Measurements from ENCODE around the gene REP15. TPM values are rescaled to one million over a fixed set of nuclear protein-coding genes. Genes with fewer than 3 reads are reported as not detected.
"Not testable (repeated sequence)": the region's sequence is repeated elsewhere in the genome, so short reads cannot be mapped to it uniquely, and the experiment has no call there.

REP15 gene
- total and polyA plus RNA-seq, 4 donors: 0.63 to 2.1 (median 1.7) TPM

DNA sequence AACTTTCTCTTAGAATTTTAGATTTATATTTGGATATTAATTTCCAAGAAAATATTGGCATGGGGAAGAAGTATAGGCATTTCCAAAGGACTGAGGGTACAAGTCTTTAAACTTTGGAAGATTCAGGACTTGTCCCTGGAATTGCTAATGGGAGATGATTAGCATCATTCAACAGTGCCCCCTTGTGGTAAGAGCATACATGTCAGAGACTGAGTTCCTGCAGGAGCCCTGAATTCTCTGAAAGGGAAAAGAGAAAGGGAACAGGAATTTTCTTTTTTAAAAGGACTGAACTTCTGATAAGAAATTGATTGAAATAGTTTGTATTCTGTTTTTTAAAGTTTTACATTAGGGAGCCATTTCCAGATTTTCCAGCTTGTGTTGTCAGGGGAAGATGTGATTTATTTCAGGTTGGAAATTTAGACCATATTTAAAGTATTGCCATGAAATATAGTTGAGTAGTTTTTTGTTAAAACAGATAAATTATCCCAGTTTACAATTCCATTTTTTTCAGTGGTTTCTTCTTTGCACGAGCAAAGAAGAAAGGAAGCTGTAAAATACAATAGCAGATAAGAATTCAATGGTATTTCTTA is 44.0 kb upstream of the REP15 start:
- Histone ChIP-seq H3K4me3 (no peak overlapping the region), H3K27me3 (ENCODE audit: control insufficient read depth in 3 of 3, insufficient read depth in 3 of 3, low read length in 2 of 3) (no peaks in the 10 kb centered on the region), H3K27ac (ENCODE audit: low read depth in 1 of 2, low read length in 1 of 2) (no peak overlapping the region), H3K4me1 (ENCODE audit: control insufficient read depth in 5 of 5, insufficient read depth in 5 of 5, low read length in 5 of 5) (no peaks in the 10 kb centered on the region), H3K36me3 (ENCODE audit: control insufficient read depth in 4 of 4, insufficient read depth in 4 of 4, low read length in 4 of 4) (peaks cover 0 to 24% (median 11%) of the 10 kb centered on the region in 4 donors), H3K9ac (ENCODE audit: insufficient read depth in 1 of 2, low read length in 2 of 2) (no peak overlapping the region), H3K9me3 (ENCODE audit: control insufficient read depth in 4 of 4, insufficient read depth in 3 of 4, low read length in 3 of 4) (no peaks in the 10 kb centered on the region)
- WGBS, 2 donors: 37 to 68% methylated on average over 1 of the region's 1 CpG
- peak; percentile 68 to 92 (median 90) for DNase-seq
- TF ChIP-seq, protein P1, sequence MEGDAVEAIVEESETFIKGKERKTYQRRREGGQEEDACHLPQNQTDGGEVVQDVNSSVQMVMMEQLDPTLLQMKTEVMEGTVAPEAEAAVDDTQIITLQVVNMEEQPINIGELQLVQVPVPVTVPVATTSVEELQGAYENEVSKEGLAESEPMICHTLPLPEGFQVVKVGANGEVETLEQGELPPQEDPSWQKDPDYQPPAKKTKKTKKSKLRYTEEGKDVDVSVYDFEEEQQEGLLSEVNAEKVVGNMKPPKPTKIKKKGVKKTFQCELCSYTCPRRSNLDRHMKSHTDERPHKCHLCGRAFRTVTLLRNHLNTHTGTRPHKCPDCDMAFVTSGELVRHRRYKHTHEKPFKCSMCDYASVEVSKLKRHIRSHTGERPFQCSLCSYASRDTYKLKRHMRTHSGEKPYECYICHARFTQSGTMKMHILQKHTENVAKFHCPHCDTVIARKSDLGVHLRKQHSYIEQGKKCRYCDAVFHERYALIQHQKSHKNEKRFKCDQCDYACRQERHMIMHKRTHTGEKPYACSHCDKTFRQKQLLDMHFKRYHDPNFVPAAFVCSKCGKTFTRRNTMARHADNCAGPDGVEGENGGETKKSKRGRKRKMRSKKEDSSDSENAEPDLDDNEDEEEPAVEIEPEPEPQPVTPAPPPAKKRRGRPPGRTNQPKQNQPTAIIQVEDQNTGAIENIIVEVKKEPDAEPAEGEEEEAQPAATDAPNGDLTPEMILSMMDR (IDR thresholded peaks at IDR 0.05; ENCODE audit: control extremely low read depth, extremely low read depth): peak; percentile 77
- peak; percentile 86 for ATAC-seq (ENCODE audit: insufficient read depth, low FRiP score)

DNA sequence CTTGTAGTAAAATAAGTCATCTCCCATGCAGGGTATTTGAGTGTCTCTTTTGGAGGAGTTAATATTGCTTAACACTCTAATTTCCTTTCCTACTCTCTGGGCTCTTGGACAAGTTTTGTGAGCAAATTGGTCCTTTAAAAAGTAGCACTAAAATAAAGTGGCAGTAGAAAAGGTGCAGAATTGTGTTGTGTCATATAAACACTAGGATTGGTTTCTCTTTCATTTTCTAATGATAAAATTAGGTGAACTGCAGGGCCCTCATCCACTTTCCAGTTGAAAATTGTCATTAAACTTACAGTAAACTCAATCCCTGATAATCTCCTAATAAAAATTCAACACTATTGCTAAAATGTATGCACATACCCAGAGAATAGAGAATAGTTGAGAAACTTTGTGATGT is 42.6 kb upstream of the REP15 start:
- no peak overlapping the region for H3K27ac ChIP-seq (ENCODE audit: low read depth in 1 of 2, low read length in 1 of 2)
- H3K4me1 ChIP-seq (ENCODE audit: control insufficient read depth in 5 of 5, insufficient read depth in 5 of 5, low read length in 5 of 5): no peaks in the 10 kb centered on the region
- no peak overlapping the region for H3K9ac ChIP-seq (ENCODE audit: insufficient read depth in 1 of 2, low read length in 2 of 2)
- DNase-seq (no peak), ATAC-seq (ENCODE audit: insufficient read depth, low FRiP score) (no peak)
- H3K9me3 ChIP-seq (ENCODE audit: control insufficient read depth in 4 of 4, insufficient read depth in 3 of 4, low read length in 3 of 4): no peaks in the 10 kb centered on the region
- H3K36me3 ChIP-seq (ENCODE audit: control insufficient read depth in 4 of 4, insufficient read depth in 4 of 4, low read length in 4 of 4): peaks cover 2 to 24% (median 14%) of the 10 kb centered on the region in 4 donors
- H3K4me3 ChIP-seq: no peak overlapping the region
- no peaks in the 10 kb centered on the region for H3K27me3 ChIP-seq (ENCODE audit: control insufficient read depth in 3 of 3, insufficient read depth in 3 of 3, low read length in 2 of 3)
- TF ChIP-seq, protein P1 (IDR thresholded peaks at IDR 0.05; ENCODE audit: control extremely low read depth, extremely low read depth): no peak

DNA sequence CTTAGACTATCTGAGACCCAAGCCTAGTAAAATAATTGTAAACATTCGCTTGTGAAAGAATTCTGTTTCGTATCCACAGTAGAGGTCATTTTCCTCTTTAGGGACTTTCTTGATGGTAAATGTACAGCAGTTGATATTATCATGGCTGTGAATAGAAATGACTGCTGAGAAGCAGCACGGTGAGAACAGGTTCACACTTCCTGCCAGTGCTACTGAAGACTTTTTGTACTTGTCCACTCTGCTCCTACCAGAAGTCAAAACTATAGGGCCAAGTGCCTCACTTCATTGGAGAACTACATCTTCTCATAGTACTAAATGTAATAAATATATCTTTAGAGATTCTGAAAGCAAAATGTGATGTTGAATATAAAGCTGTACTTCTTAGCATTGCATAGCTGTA is 40.8 kb upstream of the REP15 start:
- ATAC-seq (ENCODE audit: insufficient read depth, low FRiP score); DNase-seq; H3K27me3 ChIP-seq (ENCODE audit: control insufficient read depth in 3 of 3, insufficient read depth in 3 of 3, low read length in 2 of 3); H3K4me3 ChIP-seq; H3K9ac ChIP-seq (ENCODE audit: insufficient read depth in 1 of 2, low read length in 2 of 2); H3K4me1 ChIP-seq (ENCODE audit: control insufficient read depth in 5 of 5, insufficient read depth in 5 of 5, low read length in 5 of 5); H3K27ac ChIP-seq (ENCODE audit: low read depth in 1 of 2, low read length in 1 of 2); H3K9me3 ChIP-seq (ENCODE audit: control insufficient read depth in 4 of 4, insufficient read depth in 3 of 4, low read length in 3 of 4): not testable (repeated sequence)
- WGBS, 2 donors: 74 to 87% methylated on average over 3 of the region's 3 CpGs
- H3K36me3 ChIP-seq (ENCODE audit: control insufficient read depth in 4 of 4, insufficient read depth in 4 of 4, low read length in 4 of 4): peaks cover 0 to 22% (median 14%) of the 10 kb centered on the region in 4 donors

DNA sequence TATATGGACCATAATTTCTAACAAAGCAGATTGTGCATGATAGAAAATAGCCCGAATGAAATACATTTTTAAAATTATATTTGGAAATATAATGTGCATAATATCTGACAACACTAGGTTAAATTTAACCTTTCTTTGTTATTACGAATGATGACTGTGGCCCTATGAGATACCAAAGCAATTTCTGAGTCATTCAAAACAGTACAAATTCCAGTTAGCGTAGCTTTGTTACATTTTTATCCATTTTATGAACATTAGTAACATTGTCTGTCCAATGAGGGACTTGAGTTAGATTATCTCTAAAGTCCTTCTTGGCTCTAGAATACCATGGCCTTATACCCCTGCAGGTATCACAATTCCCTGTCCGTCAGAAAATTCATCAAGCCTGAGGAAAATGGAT is 39.0 kb upstream of the REP15 start:
- H3K9me3 ChIP-seq (ENCODE audit: control insufficient read depth in 4 of 4, insufficient read depth in 3 of 4, low read length in 3 of 4): no peaks in the 10 kb centered on the region
- no peak for DNase-seq
- H3K4me3 ChIP-seq: no peak overlapping the region
- no peaks in the 10 kb centered on the region for H3K4me1 ChIP-seq (ENCODE audit: control insufficient read depth in 5 of 5, insufficient read depth in 5 of 5, low read length in 5 of 5)
- no peak overlapping the region for H3K27ac ChIP-seq (ENCODE audit: low read depth in 1 of 2, low read length in 1 of 2)
- H3K9ac ChIP-seq (ENCODE audit: insufficient read depth in 1 of 2, low read length in 2 of 2): no peak overlapping the region
- TF ChIP-seq, protein P1 (IDR thresholded peaks at IDR 0.05; ENCODE audit: control extremely low read depth, extremely low read depth): no peak
- peaks cover 0 to 35% (median 22%) of the 10 kb centered on the region in 4 donors for H3K36me3 ChIP-seq (ENCODE audit: control insufficient read depth in 4 of 4, insufficient read depth in 4 of 4, low read length in 4 of 4)
- ATAC-seq (ENCODE audit: insufficient read depth, low FRiP score): no peak
- H3K27me3 ChIP-seq (ENCODE audit: control insufficient read depth in 3 of 3, insufficient read depth in 3 of 3, low read length in 2 of 3): no peaks in the 10 kb centered on the region
- WGBS, 2 donors: 85 to 98% methylated on average over 4 of the region's 4 CpGs

All from lung (tissue), 12 donors.